ENCODE data around the gene MORN3.

DNA sequence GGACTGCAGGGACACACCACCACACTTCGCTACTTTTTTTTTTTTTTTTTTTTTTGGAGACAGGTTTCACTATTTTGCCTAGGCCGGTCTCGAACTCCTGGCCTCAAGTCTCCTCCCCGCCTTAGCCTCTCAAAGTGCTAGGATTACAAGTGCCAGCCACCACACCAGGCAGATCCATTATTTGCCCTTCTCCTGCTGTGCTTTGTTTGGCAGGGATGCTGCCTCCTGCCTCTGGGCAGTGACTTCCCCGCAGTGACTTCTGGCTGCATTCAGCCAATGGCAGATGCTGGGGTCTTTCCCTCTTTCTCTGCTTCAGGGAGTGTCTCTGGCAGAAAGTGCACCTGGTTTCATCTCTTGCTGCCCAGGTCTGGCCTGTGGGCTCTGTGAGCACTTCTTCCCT lies 6.7 kb upstream of the MORN3 start:
- TF ChIP-seq ZBTB4 (CRISPR knock-in tag; IDR thresholded peaks at IDR 0.05) (no peak), JUND (IDR thresholded peaks at IDR 0.05; ENCODE audit: low read depth, low read length) (no peak), CTCF (IDR thresholded peaks at IDR 0.05 in 2 of 3, conservative IDR thresholded peaks at IDR 0.05 in 1 of 3; ENCODE audit: control insufficient read depth in 2 of 3, extremely low read depth in 1 of 3, insufficient read depth in 1 of 3, low read depth in 3 of 3, low read length in 3 of 3) (no peak), CEBPB (IDR thresholded peaks at IDR 0.05; ENCODE audit: borderline replicate concordance in 1 of 2, low read depth in 2 of 2, low read length in 2 of 2) (no peak), EZH2 (IDR thresholded peaks at IDR 0.05; ENCODE audit: borderline replicate concordance, control insufficient read depth, low read depth, low read length) (no peak), POLR2A (IDR thresholded peaks at IDR 0.05; ENCODE audit: low read depth, low read length) (no peak), SMC3 (IDR thresholded peaks at IDR 0.05; ENCODE audit: borderline replicate concordance, low read length) (no peak), CHD2 (IDR thresholded peaks at IDR 0.05; ENCODE audit: borderline replicate concordance, low read depth, low read length) (no peak), JUNB (IDR thresholded peaks at IDR 0.05) (no peak), NFIC (IDR thresholded peaks at IDR 0.05; ENCODE audit: low read depth, low read length) (no peak), GABPA (IDR thresholded peaks at IDR 0.05; ENCODE audit: low read depth) (no peak)
